Panc1 (cell line): ENCODE data around the gene FAM222B. TPM values are rescaled to one million over a fixed set of nuclear protein-coding genes. Genes with fewer than 3 reads are reported as not detected.

Experiments
- ATAC-seq: fragments of 200-7000 bp; cut with Tn5 transposase; 2 replicates; pipeline ENCODE4 v1.9.1; 2020; ENCODE audit warnings: mild to moderate bottlenecking, moderate library complexity
- BruUV-seq: library from RNA; stranded (reverse); fragments of 400-500 nt; replicated peaks from 2 replicates; lab custom pipeline; 2021; lab: Mats Ljungman, UMichigan
- CTCF ChIA-PET: fragments of 300-600 bp; sonication (Branson Sonifier 250); formaldehyde crosslinking; loops from one replicate; lab custom pipeline; 2022; ENCODE audit warnings: antibody characterized with exemption; lab: Charles Lee
- POLR2A ChIA-PET: fragments of 300-600 bp; sonication (Branson Sonifier 250); formaldehyde crosslinking; loops from one replicate; lab custom pipeline; 2022; ENCODE audit warnings: antibody characterized with exemption; lab: Charles Lee
- DNase-seq: peaks from one replicate; pipeline ENCODE4 v3.0.0-alpha.2; 2010; ENCODE audit warnings: low read depth, low spot score
- H3K27ac ChIP-seq: 2 replicates; pipeline ENCODE4 v1.5.1; 2011; ENCODE audit warnings: mild to moderate bottlenecking, low read length, inconsistent platforms
- H3K27me3 ChIP-seq: fragments of 200-500 bp; sonication (Bioruptor generic); 2 replicates; pipeline ENCODE4 v1.6.0; 2014; ENCODE audit warnings: low read length, inconsistent platforms; ENCODE audit not compliant: control insufficient read depth, insufficient read depth
- H3K36me3 ChIP-seq: fragments of 200-500 bp; sonication (Bioruptor generic); 2 replicates; pipeline ENCODE4 v1.5.1; 2014; ENCODE audit warnings: inconsistent platforms, mild to moderate bottlenecking, low read length, moderate library complexity; ENCODE audit not compliant: control insufficient read depth, insufficient read depth
- H3K4me1 ChIP-seq: 2 replicates; pipeline ENCODE4 v1.5.1; 2011; ENCODE audit warnings: inconsistent platforms, mild to moderate bottlenecking, low read length, moderate library complexity; ENCODE audit not compliant: control insufficient read depth, insufficient read depth
- H3K4me3 ChIP-seq, 2 experiments: 2 replicates each; pipeline ENCODE4 v1.5.1; 2011 to 2012; ENCODE audit warnings: low read depth in 2 of 2, low read length in 2 of 2, mild to moderate bottlenecking in 2 of 2, inconsistent platforms in 1 of 2, moderate library complexity in 1 of 2
- H3K9me3 ChIP-seq: fragments of 200-500 bp; sonication (Bioruptor generic); 2 replicates; pipeline ENCODE4 v1.5.1; 2014; ENCODE audit warnings: low read depth, mild to moderate bottlenecking, inconsistent platforms, low read length, moderate library complexity; ENCODE audit not compliant: control insufficient read depth, insufficient read depth
- CTCF ChIP-seq: fragments of 450-650 bp; IDR thresholded peaks from 2 replicates; pipeline ENCODE4 v1.5.1; 2017; ENCODE audit warnings: mild to moderate bottlenecking
- POLR2AphosphoS5 ChIP-seq: IDR thresholded peaks from 2 replicates; pipeline ENCODE4 v1.6.1; 2012; ENCODE audit warnings: mild to moderate bottlenecking, low read depth, low read length, moderate library complexity
- REST ChIP-seq, 2 experiments: IDR thresholded peaks; 2 replicates each; pipeline ENCODE4 v1.6.1; 2011 to 2012; ENCODE audit warnings: low read depth in 2 of 2, control low read depth in 1 of 2, low read length in 1 of 2, mild to moderate bottlenecking in 1 of 2, moderate library complexity in 1 of 2; ENCODE audit not compliant: insufficient read depth in 1 of 2
- SIN3A ChIP-seq: IDR thresholded peaks from 2 replicates; pipeline ENCODE4 v1.6.1; 2012; ENCODE audit warnings: low read depth, mild to moderate bottlenecking, low read length, moderate library complexity, borderline replicate concordance; ENCODE audit not compliant: insufficient read depth
- TCF7L2 ChIP-seq: IDR thresholded peaks from 2 replicates; pipeline ENCODE4 v1.6.1; 2011; ENCODE audit warnings: mild to moderate bottlenecking, low read depth, low read length, inconsistent platforms
- in situ Hi-C: cut with HindIII; loops from 2 replicates; pipeline ENCODE4 v1.10.0; 2016; ENCODE audit warnings: low sequenced_read_pairs, low pct_unique_long_range_greater_than_20kb
- intact Hi-C: fragments of 100-400 bp; cut with micrococcal nuclease; formaldehyde crosslinking; loops from one replicate; pipeline ENCODE4 v1.10.0; 2022; ENCODE audit not compliant: unreplicated experiment
- total RNA-seq: library from RNA; stranded (reverse); gene quantifications from one replicate; pipeline ENCODE4 v1.2.1, GENCODE V29; 2021; ENCODE audit not compliant: unreplicated experiment

Gene FAM222B
- total RNA-seq, 1 experiment from 2014 or later, result 38.5 TPM

- in situ Hi-C loops, result no loop called here
- no peak for DNase-seq
- CTCF ChIA-PET, result no interaction called here
These were observed 109.2 kb downstream of the FAM222B start for GRCh38 chr17:28733346-28733745.

GRCh38 chr17:28729950-28730330 lies 112.7 kb downstream of the FAM222B start:
- POLR2A ChIA-PET, result no interaction called here
- ATAC-seq (no peak), DNase-seq (no peak)
- TF ChIP-seq POLR2AphosphoS5, result no peak
- no peak for TF ChIP-seq SIN3A
- TF ChIP-seq TCF7L2, result no peak
- TF ChIP-seq REST (IDR thresholded peaks at IDR 0.05; ENCODE audit: insufficient read depth in 1 of 2, low read depth in 2 of 2, low read length in 1 of 2), result no peak
- TF ChIP-seq CTCF, result no peak
- intact Hi-C loops, result loop anchor here (5.0 to 10.0 kb wide), 2 partner anchors 175 to 222 kb away; partner anchors contain the start of genes DHRS13 and PHF12
- BruUV-seq, result no TSS peak
- peaks cover 13% of the 10 kb centered on the region; the same call in 1 of the 2 replicates for H3K4me1 ChIP-seq
- H3K27me3 ChIP-seq, result no peaks in the 10 kb centered on the region
- in situ Hi-C loops, result no loop called here
- H3K9me3 ChIP-seq, result no peaks in the 10 kb centered on the region
- CTCF ChIA-PET, result interaction anchor here (0.7 kb wide), 2 partner anchors 164 to 981 kb away, joined by 6 to 7 read pairs; no protein-coding TSS in a partner anchor
- H3K27ac ChIP-seq, result peak overlapping the region; percentile 41; the same call in 1 of the 2 replicates
- H3K4me3 ChIP-seq, result no peak overlapping the region
- H3K36me3 ChIP-seq, result no peaks in the 10 kb centered on the region

More at GRCh38 chr17:28733346-28733745, 109.2 kb downstream of the FAM222B start:
- intact Hi-C loops, result no loop called here
- no peaks in the 10 kb centered on the region for H3K36me3 ChIP-seq
- peaks cover 9% of the 10 kb centered on the region; the same call in 1 of the 2 replicates for H3K4me1 ChIP-seq
- no peak overlapping the region for H3K4me3 ChIP-seq
- TF ChIP-seq TCF7L2 (no peak), REST (IDR thresholded peaks at IDR 0.05; ENCODE audit: insufficient read depth in 1 of 2, low read depth in 2 of 2, low read length in 1 of 2) (no peak), CTCF (no peak)
- POLR2A ChIA-PET, result no interaction called here
- ATAC-seq, result no peak
- no peaks in the 10 kb centered on the region for H3K27me3 ChIP-seq
- H3K9me3 ChIP-seq, result no peaks in the 10 kb centered on the region
- no TSS peak for BruUV-seq
- H3K27ac ChIP-seq, result no peak overlapping the region
